ENCODE measurements around the gene AAR2.

GRCh38 chr20:36269507-36269906, 33.2 kb downstream of the AAR2 start:
- TF ChIP-seq, protein P1, sequence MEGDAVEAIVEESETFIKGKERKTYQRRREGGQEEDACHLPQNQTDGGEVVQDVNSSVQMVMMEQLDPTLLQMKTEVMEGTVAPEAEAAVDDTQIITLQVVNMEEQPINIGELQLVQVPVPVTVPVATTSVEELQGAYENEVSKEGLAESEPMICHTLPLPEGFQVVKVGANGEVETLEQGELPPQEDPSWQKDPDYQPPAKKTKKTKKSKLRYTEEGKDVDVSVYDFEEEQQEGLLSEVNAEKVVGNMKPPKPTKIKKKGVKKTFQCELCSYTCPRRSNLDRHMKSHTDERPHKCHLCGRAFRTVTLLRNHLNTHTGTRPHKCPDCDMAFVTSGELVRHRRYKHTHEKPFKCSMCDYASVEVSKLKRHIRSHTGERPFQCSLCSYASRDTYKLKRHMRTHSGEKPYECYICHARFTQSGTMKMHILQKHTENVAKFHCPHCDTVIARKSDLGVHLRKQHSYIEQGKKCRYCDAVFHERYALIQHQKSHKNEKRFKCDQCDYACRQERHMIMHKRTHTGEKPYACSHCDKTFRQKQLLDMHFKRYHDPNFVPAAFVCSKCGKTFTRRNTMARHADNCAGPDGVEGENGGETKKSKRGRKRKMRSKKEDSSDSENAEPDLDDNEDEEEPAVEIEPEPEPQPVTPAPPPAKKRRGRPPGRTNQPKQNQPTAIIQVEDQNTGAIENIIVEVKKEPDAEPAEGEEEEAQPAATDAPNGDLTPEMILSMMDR (IDR thresholded peaks at IDR 0.05): no peak
- TF ChIP-seq SIN3A (IDR thresholded peaks at IDR 0.05; ENCODE audit: borderline replicate concordance, insufficient read depth, low read depth, low read length): no peak
- no peak for TF ChIP-seq POLR2AphosphoS5 (IDR thresholded peaks at IDR 0.05; ENCODE audit: low read depth, low read length)

Data from Panc1 (cell line).